Colonic mucosa (tissue), 4 donors: ENCODE measurements around the gene NRDC. TPM values are rescaled to one million over a fixed set of nuclear protein-coding genes. Genes with fewer than 3 reads are reported as not detected.

Source experiments
- DNase-seq: peaks from one replicate; pipeline ENCODE4 v3.0.0-alpha.2; 2020
- H3K27ac ChIP-seq: fragments of 200-600 bp; one replicate; pipeline ENCODE4 v1.8.0; 2021
- H3K27me3 ChIP-seq: fragments of 200-600 bp; one replicate; pipeline ENCODE4 v1.8.0; 2021
- H3K36me3 ChIP-seq: fragments of 200-600 bp; one replicate; pipeline ENCODE4 v1.8.0; 2021
- H3K4me1 ChIP-seq: fragments of 200-600 bp; one replicate; pipeline ENCODE4 v1.8.0; 2021; ENCODE audit warnings: mild to moderate bottlenecking
- H3K4me3 ChIP-seq: fragments of 200-600 bp; one replicate; pipeline ENCODE4 v1.8.0; 2021
- H3K9ac ChIP-seq, 2 donors: one replicate each; pipeline ENCODE4 v1.7.0; 2013; ENCODE audit warnings: control low read depth in 2 of 2, low read depth in 2 of 2, low read length in 2 of 2
- H3K9me3 ChIP-seq: fragments of 200-600 bp; one replicate; pipeline ENCODE4 v1.8.0; 2021
- CTCF ChIP-seq: fragments of 200-600 bp; IDR thresholded peaks from one replicate; pipeline ENCODE4 v1.8.0; 2022; ENCODE audit warnings: antibody characterized with exemption, mild to moderate bottlenecking
- intact Hi-C: fragments of 100-400 bp; cut with DNase I; formaldehyde crosslinking; loops from one replicate; pipeline ENCODE4 v1.14.1; 2022
- total RNA-seq, 2 donors: library from RNA; stranded (reverse); fragmentation: NEBNext Ultra II Directional in 1 of 2; extraction: Animal tissue kit (Norgen Biotek cat#: 25700) in 1 of 2; gene quantifications; one replicate each; pipeline ENCODE4 v1.2.1, GENCODE V29; 2021
- donor health status: healthy.
- donor health status: DM: no; HTN: no; CAD: no.
- donor health status: DM: no; HTN: no; CAD: no.

The NRDC gene
- total RNA-seq, 2 donors from 2014 or later: 89.0 to 108 TPM

- Histone ChIP-seq H3K9me3 (no peaks in the 10 kb centered on the region), H3K9ac (no peak overlapping the region), H3K4me3 (no peak overlapping the region), H3K36me3 (no peaks in the 10 kb centered on the region), H3K4me1 (no peaks in the 10 kb centered on the region), H3K27ac (no peak overlapping the region), H3K27me3 (no peaks in the 10 kb centered on the region)
- DNase-seq: no peak
- TF ChIP-seq CTCF: no peak
- intact Hi-C loops: no loop called here
These were observed 123.9 kb downstream of the NRDC start for GRCh38 chr1:51754666-51755065.

- no peak overlapping the region for H3K9ac ChIP-seq
- no peak overlapping the region for H3K27ac ChIP-seq
- H3K27me3 ChIP-seq: no peaks in the 10 kb centered on the region
- no peaks in the 10 kb centered on the region for H3K36me3 ChIP-seq
- H3K4me1 ChIP-seq: no peaks in the 10 kb centered on the region
- TF ChIP-seq CTCF: no peak
- DNase-seq: no peak
- no peaks in the 10 kb centered on the region for H3K9me3 ChIP-seq
- H3K4me3 ChIP-seq: no peak overlapping the region
- intact Hi-C loops: no loop called here
These were observed 124.6 kb downstream of the NRDC start for GRCh38 chr1:51753969-51754368.

GRCh38 chr1:51752073-51752948 lies 126.2 kb downstream of the NRDC start:
- TF ChIP-seq CTCF: no peak
- Histone ChIP-seq H3K36me3 (no peaks in the 10 kb centered on the region), H3K27ac (no peak overlapping the region), H3K4me3 (no peak overlapping the region), H3K4me1 (no peaks in the 10 kb centered on the region), H3K27me3 (no peaks in the 10 kb centered on the region), H3K9ac (no peak overlapping the region), H3K9me3 (no peaks in the 10 kb centered on the region)
- no peak for DNase-seq
- intact Hi-C loops: no loop called here

GRCh38 chr1:51750729-51751128 lies 127.8 kb downstream of the NRDC start:
- Histone ChIP-seq H3K4me1 (no peaks in the 10 kb centered on the region), H3K36me3 (no peaks in the 10 kb centered on the region), H3K9me3 (no peaks in the 10 kb centered on the region), H3K27ac (no peak overlapping the region), H3K27me3 (no peaks in the 10 kb centered on the region), H3K9ac (no peak overlapping the region), H3K4me3 (no peak overlapping the region)
- intact Hi-C loops: no loop called here
- no peak for TF ChIP-seq CTCF
- DNase-seq: no peak

- no peaks in the 10 kb centered on the region for H3K27me3 ChIP-seq
- H3K36me3 ChIP-seq: no peaks in the 10 kb centered on the region
- no peak for TF ChIP-seq CTCF
- intact Hi-C loops: no loop called here
- no peak for DNase-seq
- no peaks in the 10 kb centered on the region for H3K4me1 ChIP-seq
- no peak overlapping the region for H3K9ac ChIP-seq
- H3K27ac ChIP-seq: no peak overlapping the region
- H3K9me3 ChIP-seq: no peaks in the 10 kb centered on the region
- no peak overlapping the region for H3K4me3 ChIP-seq
These were observed 128.3 kb downstream of the NRDC start for GRCh38 chr1:51750218-51750617.
